ENCODE results near the gene KIAA1191. TPM values are rescaled to one million over a fixed set of nuclear protein-coding genes. Genes with fewer than 3 reads are reported as not detected.

Gene KIAA1191
- total and polyA plus RNA-seq, 2 of the 8 experiments (the other 6 are each of a cell fraction or from before 2014, with no cell fraction given), result 86.4 to 88.0 TPM

DNA sequence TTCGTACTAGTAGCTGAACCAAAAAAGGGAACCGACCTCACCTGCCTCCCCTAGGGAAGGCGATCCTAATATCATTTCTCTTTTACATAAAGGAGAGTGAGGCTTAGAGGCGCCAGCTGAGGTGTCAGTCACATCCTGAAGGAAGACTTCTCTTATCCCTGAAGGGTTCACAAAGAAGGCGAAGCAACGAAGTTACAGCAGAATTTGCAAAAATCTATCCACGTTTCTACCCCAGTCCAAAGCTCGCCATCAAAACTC lies 598 bp upstream of the KIAA1191 start (continued):
- TF ChIP-seq YY1 (IDR thresholded peaks at IDR 0.05; ENCODE audit: low read depth, low read length) (no peak), FOSL1 (IDR thresholded peaks at IDR 0.05; ENCODE audit: insufficient read depth, low read depth, low read length) (no peak), CEBPB (IDR thresholded peaks at IDR 0.05; ENCODE audit: low read depth, low read length) (no peak), RBBP5 (IDR thresholded peaks at IDR 0.05; ENCODE audit: borderline replicate concordance, low read depth, low read length) (no peak)
- TF ChIP-seq, protein P1, sequence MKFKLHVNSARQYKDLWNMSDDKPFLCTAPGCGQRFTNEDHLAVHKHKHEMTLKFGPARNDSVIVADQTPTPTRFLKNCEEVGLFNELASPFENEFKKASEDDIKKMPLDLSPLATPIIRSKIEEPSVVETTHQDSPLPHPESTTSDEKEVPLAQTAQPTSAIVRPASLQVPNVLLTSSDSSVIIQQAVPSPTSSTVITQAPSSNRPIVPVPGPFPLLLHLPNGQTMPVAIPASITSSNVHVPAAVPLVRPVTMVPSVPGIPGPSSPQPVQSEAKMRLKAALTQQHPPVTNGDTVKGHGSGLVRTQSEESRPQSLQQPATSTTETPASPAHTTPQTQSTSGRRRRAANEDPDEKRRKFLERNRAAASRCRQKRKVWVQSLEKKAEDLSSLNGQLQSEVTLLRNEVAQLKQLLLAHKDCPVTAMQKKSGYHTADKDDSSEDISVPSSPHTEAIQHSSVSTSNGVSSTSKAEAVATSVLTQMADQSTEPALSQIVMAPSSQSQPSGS (IDR thresholded peaks at IDR 0.05; ENCODE audit: low read length), result no peak
